HG03066 (cell line): ENCODE measurements around the gene PLEKHA8.
"Not testable (repeated sequence)": the region's sequence is repeated elsewhere in the genome, so short reads cannot be mapped to it uniquely, and the experiment has no call there.

Experiments
- ATAC-seq: cut with Tn5 transposase; IDR thresholded peaks from one replicate; pipeline ENCODE4 v1.9.1; 2021; ENCODE audit warnings: low read depth; ENCODE audit not compliant: unreplicated experiment

The PLEKHA8 gene

DNA sequence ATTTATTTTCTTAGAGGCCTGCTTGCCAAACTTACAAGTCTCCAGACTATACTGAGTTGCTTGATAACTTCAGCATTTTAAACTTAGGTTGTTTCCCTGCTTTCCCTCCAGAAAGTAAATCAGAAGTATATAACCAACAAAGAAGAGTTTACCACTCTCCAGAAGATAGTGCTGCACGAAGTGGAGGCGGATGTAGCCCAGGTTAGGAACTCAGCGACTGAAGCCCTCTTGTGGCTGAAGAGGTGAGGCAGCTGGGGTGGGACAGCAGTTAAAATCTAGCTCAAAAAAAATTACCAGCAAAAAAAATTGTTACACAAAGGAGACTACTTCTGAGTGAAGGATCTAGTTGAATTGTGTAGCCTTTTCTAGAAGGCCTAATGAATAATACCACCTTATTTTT is 33.6 kb downstream of the PLEKHA8 start:
- ATAC-seq, result not testable (repeated sequence)

DNA sequence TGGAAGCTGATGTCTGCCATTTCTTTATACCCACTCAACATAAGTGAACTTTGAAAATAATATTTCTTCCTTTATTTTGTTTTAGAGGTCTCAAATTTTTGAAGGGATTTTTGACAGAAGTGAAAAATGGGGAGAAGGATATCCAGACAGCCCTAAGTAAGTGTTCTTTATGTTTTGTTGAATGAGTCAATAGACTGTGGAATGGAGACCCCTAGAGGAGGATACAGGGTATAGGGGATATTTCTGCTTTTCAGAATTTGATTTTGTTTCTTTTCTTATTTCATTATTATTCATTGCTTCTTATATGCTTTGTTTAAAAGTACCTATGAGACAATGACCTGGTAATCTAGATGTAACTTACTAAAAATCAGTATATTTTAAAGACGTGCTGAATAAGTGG is 34.4 kb downstream of the PLEKHA8 start:
- peak; percentile 51 for ATAC-seq

DNA sequence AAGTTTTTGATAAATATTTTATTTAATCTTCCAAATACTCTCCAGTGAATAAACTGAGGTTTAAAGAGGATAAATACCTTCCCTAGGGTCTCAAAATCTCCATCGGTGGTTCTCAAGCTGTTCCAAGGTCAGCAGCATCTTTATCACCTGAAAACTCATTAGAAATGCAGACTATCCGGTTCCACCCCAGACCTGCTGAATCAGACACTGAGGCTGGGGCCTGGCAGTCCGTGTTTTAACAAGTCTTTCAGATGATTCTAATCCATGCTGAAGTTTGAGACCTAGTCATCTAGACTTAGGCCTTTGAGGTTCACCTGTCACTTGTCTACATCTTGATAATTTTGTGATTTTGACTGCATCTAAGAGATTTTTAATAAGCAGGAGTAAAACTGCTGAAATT is 37.5 kb downstream of the PLEKHA8 start:
- ATAC-seq, result no peak

DNA sequence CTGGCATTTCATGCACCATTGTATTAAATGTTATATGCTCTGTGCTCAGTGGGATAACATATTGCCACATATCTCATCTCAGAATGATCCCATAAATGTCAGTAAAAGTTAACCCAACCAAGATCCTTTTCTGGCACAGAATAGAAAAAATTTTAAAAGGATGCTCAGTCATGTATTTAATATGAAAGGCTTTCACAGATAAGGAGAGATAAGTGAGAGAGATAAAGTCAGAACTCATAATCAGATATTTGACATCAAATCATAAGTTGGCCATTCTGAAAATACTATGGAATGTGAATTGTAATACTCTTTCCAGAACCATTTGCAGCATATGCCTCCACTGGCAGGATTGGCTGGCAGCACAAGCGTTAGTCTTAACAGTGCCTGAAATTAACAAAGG is 38.5 kb downstream of the PLEKHA8 start:
- ATAC-seq, result no peak

DNA sequence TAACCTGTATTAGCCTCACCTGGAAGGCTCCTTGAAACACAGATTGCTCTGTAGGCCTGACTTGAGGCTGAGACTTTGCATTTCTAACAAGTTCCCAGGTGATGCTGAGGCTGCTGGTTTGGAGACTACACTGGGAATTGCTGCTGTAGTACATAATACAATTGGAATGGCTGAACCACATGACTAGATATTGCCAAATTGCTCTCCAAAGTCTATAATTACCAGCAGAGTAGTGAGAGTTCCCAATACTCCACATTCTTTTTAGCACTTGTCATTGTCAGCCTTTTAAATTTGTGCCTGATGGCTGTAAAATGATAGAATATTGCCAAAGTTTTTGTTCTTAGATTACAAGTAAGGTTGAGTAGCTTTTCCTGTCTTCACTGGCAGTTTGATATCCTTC is 39.9 kb downstream of the PLEKHA8 start:
- no peak for ATAC-seq

DNA sequence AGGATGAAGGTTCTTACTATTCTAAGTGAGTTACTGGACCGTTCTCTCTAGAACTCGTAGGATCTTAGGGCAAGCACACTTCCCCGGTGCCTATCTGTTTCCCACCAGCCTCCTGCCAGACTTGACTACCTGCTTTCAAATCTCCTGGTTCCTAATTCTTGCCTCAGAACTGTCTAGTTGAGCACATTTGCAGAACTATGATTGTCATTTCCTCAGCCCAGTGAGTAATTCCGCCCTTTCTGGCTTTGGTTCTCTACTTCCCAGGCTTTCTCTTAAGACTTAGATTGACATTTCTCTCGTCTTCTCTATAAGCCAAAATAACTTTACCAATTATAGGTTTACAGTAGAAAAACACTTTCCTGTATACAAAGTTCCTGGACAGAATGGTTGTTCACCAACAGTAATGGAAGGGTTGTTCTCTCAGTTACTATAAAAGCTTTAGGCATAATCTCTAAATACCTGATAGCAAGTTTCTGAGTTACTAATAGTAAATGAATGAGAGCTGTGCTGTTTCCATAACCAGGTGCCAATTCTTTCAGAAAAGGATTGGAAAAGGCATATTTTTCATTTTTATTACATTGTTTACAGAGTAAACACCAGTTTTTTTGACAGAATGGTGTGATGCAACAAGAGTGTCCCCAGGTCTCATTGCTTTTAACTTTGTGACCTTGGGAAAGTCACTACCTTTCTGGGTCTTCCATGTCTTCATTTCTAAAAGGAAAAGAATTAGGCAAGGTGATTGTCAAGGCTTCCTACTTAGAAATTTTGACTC is 41.1 kb downstream of the PLEKHA8 start:
- no peak for ATAC-seq

DNA sequence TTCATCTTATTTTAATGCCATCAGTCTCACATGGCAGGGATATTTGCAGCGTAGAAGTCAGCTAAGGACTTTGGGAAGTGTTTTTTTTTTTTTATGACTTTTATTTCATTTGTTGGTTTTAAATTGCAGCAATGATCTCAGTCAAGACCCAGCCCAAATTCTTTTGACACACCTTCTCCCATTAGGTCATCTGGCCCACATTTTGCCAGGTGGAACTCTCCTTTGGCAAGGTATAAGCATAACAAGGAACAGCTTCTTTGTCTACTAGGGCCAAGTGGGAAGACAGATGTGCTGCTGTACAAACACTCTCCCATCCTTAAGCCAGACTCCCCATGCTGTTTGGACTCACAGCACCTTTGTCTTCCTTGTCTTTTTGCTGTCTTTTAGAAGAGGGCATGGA is 41.8 kb downstream of the PLEKHA8 start:
- no peak for ATAC-seq

DNA sequence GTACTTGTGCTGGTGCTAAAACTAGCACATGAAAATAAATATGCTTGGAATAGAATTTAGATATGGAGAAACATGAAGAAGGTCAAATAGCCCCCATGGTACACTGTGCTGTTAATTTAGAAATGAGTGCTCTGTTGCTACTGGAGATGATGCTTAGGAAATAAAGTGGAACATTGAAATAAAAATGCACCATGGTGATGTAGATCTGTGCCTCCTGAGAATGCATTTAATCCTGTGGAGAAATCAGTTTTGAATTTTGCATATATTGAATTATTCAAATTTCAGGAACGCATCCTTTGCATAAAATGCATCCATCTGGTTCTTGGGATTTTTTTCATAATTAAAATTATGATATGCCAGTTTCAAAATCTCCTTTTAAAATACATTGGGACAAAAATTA is 44.5 kb downstream of the PLEKHA8 start:
- no peak for ATAC-seq

DNA sequence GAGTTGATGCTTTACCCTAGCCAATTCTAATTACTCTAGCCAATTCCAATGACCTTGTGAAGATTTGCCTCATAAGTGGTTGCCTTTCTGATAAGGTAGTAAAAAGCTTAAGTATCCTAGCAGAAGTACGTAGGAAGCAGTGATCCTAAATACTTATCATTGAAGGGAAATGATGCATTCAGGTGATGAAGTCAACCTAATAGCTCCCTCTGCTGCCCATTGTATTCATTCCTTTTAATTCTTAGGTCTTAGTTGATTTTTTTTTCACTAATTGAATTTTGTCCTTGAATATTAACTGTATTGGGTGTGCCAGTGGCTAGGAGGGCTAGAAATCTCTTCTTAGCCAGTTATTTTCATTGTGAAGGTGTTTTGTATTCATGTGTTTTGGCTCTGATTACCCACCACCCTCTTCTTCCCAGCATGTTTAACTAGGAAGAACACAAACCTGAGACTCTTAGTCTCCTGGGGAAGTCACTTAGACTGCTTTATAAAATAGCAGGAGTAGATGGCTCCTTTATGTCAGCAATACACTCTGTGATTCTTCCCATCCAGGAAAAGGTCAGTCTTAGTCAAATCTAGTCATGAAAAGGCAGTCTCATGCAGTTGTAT is 46.3 kb downstream of the PLEKHA8 start:
- ATAC-seq, result no peak

DNA sequence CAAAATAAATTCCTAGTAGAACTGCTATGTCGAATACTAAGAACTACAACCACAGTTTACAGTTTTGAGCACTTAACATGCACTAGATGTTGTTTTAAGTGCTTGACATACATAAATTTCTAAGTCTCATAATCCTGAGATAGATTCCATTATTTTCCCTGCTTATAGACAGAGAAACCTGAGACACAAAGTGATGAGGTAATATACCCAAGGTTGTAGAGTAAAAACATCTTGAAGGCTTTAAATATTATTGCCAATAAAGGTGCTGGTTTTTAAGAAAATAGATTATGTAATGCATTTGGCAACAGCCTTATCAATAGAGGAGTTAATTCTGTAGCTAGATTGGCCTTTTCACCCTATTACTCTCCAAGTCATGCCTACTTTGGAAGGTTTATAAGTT is 48.2 kb downstream of the PLEKHA8 start:
- no peak for ATAC-seq

DNA sequence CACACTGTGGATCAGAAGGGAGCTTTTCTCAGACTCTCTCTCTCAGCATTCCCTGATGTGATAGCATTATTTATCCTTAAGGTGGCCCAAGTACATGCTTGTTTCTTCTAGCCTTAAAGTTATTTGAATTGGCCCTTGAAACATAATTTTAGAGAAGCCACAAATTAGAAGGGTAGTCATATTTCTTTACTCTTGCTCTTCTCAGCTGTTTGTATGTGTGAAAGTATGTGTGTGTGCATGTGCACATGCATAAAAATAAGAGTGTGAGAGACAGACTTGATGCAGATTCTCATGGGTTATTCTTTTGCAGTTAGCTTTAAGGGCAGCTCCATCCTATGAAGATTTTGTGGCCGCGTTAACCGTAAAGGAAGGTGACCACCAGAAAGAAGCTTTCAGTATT is 50.1 kb downstream of the PLEKHA8 start:
- ATAC-seq, result no peak

DNA sequence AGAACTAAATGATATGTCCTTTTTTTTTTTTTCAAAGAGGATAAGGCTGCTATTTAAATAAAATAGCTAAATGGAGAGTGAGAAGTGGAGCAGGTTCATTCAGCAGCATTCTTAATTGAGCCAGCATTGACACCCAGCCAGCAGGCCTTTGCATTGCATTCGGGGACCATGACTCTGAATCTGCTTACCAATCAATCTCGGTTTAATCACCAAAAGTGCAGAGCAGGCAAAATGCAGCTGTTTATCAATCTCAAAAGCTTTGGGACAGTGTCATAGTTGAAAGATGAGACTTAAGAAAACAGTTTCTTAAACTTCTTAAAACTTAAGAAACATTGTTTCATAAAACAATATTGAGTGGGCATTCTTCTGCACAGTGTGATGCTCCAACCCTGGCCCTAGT is 51.7 kb downstream of the PLEKHA8 start:
- ATAC-seq, result no peak

DNA sequence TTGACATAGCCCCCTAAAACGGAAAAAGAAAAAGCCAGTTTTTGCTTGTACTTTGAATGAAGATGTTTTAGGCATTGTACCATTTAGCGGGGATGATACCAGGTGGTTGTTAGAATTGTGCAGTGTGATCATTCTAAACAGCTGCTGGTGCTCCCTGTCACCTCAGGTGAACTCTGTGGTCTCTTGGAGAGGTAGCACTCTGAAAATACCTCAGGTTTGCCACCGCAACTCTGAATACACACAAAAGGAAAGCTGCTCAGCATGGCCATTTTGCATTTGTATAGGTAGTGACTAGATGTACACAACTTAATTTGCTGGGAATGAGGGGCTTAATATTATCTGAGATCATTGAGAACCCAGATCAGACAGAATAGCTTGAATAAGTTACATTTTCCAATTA is 52.6 kb downstream of the PLEKHA8 start:
- no peak for ATAC-seq

DNA sequence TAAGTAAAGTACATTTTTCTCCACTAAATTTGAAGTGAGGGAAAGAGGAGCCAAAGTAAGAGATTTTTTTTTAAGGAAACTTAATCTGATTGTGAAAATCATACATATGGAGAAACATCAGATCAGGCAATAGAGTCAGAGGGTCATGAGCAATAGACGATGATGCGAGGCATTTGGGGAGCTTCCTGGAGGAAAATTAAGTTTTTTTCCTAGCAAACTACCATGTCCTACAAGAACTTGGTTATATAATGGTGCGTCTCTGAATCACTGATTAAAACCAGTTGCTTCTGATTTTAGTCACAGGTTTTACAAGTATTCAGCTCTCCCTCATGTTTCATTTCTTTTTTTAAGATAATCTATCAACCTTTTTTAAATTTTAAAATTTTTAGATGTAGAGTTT is 54.5 kb downstream of the PLEKHA8 start:
- ATAC-seq, result no peak

DNA sequence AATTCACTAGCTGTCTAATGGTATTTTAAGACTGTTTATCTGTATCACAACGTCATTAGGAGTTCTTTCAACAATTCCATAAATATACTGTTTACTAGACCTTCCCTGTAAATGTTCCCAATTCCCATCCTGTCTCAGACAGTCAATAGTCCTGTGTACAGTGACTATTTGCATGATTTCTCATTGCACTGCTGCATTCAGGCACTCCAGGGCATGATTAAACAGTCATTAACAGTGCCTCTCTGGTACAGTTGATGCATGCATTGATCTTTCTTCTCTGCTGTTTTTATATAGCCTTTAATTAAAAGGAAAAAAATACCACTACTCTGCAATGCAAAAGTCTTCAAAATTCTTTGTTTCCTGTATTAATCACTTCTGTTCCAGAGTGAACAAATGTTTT is 55.1 kb downstream of the PLEKHA8 start:
- ATAC-seq, result no peak

DNA sequence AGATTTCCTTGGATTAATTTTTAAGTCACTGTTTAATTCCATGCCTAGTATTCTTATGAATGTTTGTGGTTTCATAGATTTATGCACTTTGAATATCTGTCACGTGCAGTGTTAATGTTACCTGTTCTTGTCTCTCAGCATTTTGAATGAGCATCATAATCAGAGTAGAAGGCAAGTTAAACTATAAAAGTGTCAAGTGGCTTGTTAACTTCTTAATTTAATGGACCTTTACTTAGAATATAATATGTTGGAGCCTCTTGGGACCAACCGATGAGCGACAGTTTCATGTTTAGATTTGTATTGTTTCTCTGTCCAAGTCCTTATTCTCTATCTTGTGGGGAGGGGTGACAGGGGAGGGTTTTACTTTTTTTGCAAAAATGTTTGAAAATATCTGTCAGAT is 56.0 kb downstream of the PLEKHA8 start:
- no peak for ATAC-seq

DNA sequence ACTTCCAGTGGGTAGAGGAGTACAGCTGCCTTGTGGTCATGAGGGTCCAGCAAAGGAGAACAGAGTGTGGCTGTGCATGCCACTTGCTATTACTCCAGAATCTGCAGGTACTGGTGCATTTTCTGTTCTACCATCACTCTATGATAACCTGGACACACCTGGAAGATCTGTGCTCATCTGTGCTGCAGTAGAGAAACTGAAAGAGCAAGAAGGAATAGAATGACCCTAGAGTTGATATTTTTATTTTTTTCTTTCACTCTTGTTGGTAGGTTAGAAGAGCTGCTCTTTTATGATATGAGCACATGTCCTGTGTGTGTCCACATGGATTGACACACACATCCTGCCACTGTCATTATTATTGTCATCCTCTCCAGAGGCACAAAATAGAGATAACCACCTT is 58.3 kb downstream of the PLEKHA8 start:
- ATAC-seq, result no peak

DNA sequence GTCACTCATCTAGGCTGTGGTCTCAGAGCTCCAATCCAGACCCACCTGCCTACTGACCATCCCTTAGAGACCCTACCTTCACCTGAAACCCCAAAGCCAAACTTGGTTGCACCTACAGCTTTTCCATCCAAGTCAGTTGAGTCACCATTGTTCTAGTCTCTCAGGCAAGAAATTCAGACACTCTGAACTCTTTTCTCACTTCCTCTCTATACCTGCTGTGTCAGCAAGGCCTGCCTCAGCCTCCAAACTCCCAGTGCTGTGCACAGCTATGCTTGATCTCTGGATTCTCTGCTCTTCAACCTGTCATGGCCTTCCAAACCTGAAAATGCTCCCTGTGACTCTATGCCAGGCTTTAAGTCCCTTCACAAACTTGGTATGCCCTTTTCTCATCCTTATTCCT is 59.2 kb downstream of the PLEKHA8 start:
- ATAC-seq, result no peak

DNA sequence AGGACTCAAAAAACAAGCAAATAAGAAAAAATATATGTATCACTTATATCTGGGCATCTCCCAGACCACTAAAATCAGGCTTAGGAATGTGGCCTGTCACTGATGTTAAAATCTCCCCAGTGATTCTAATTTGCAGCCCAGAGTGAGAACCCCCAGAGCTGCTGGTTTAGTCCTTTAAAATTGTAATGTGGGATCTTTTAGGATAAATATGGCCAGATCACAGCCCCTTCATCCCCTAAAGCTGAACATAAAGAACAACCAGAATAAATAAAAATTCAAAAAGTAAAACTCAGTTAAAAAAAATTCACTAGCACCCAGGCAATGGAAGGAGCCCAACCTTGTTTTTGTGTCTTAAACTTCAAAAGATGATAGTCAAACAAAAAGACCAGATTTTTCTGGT is 60.1 kb downstream of the PLEKHA8 start:
- no peak for ATAC-seq

DNA sequence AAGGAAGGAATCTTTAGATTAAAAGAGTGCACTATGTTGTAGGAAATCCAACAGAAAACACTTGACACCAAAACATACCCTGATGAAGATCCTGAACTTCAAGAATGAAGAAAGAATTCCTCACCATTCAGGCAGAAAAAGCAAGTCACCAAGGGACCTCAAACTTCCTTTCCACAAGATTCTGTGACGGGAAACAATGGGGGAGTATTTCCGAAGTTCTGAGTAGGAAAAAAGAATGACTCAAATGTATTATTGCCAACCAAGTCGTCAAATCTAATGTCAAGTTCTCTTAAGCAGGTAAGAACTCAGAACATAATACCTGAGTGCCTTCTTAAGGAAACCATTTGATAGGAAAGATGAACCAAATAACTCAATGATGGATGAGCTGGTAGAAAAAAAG is 61.9 kb downstream of the PLEKHA8 start:
- no peak for ATAC-seq

DNA sequence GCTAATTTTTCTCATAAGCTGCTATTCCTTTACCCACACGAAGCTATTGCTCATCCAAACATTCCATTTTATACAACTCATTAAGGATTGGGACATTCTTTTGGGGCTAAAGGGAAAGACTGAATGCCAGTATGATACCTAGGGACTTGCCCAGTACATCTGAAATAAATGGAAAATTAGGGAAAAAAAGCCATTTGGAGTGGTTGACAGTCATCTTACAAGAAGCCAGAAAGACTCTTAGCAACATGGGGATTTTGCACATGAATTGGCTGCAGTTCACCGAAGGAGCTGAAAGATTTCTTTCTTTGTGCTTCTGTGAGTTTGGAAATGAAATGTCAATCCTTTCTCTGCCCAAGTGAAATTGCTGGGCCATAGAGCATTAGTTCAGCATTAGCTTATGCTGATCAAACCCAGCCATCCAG is 63.3 kb downstream of the PLEKHA8 start:
- ATAC-seq, result no peak

DNA sequence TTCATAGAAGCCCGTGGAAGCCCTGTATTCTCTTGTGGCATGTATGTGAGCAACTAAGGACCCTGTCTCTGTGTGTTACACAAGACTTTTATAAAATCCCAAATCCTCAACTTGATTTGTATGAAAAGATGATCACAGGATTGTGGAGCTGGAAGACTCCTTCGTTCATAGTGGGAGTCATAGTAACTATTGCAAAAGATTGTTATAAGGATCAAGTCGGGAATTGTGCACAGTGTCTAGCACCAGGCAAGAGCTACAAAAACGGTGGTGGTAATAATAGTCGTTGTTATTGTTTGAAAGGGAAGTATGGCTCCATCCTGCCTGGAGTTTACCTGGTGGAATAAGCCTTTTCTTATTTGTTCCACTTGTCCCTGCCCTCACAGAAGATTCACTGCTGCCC is 63.8 kb downstream of the PLEKHA8 start:
- ATAC-seq, result no peak
